ENCODE results near the gene MTERF2. TPM values are rescaled to one million over a fixed set of nuclear protein-coding genes. Genes with fewer than 3 reads are reported as not detected.

The MTERF2 gene
- total RNA-seq, 4 donors from 2014 or later = 22.9 to 37.0 (median 31.3) TPM

DNA sequence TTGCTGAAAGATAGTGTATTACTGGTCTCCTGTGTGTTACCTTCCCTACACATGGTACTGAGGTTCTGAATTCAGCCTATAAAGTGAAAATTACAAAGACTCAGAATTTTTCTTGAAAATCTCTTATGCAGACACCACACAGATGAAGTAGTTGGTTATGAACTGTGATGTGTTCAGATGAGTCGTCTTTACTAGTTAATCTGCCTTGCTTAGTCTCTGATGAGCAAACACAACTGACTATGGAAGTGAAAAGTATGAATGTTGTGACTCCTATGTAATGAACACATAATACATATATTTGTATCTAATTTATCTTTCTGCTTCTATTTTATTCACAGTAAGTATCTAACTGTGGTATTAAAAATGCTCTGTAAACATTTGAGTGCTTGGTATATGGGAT lies 4.7 kb downstream of the MTERF2 start:
- DNase-seq = no peak
- no peaks in the 10 kb centered on the region for H3K27me3 ChIP-seq
- WGBS, 2 donors = 88 to 94% methylated on average over 1 of the region's 1 CpG
- H3K4me1 ChIP-seq = peaks cover 34 to 43% of the 10 kb centered on the region in 2 donors
- intact Hi-C loops (cut with DNase I) = no loop called here
- H3K4me3 ChIP-seq (replicated peaks in 1 of 3) = no peak overlapping the region
- no peaks in the 10 kb centered on the region for H3K36me3 ChIP-seq
- no peak overlapping the region for H3K27ac ChIP-seq
- TF ChIP-seq, protein P1, sequence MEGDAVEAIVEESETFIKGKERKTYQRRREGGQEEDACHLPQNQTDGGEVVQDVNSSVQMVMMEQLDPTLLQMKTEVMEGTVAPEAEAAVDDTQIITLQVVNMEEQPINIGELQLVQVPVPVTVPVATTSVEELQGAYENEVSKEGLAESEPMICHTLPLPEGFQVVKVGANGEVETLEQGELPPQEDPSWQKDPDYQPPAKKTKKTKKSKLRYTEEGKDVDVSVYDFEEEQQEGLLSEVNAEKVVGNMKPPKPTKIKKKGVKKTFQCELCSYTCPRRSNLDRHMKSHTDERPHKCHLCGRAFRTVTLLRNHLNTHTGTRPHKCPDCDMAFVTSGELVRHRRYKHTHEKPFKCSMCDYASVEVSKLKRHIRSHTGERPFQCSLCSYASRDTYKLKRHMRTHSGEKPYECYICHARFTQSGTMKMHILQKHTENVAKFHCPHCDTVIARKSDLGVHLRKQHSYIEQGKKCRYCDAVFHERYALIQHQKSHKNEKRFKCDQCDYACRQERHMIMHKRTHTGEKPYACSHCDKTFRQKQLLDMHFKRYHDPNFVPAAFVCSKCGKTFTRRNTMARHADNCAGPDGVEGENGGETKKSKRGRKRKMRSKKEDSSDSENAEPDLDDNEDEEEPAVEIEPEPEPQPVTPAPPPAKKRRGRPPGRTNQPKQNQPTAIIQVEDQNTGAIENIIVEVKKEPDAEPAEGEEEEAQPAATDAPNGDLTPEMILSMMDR (IDR thresholded peaks at IDR 0.05) = no peak
- TF ChIP-seq POLR2A (IDR thresholded peaks at IDR 0.05) = no peak
- H3K9me3 ChIP-seq = no peaks in the 10 kb centered on the region

GRCh38 chr12:106981788-106982187 lies 5.2 kb downstream of the MTERF2 start:
- 80 to 90% methylated on average over 3 of the region's 3 CpGs for WGBS, 2 donors
- Histone ChIP-seq H3K4me1 (peaks cover 37 to 46% of the 10 kb centered on the region in 2 donors), H3K36me3 (no peaks in the 10 kb centered on the region), H3K27ac (no peak overlapping the region), H3K4me3 (replicated peaks in 1 of 3) (no peak overlapping the region), H3K27me3 (no peaks in the 10 kb centered on the region), H3K9me3 (no peaks in the 10 kb centered on the region)
- TF ChIP-seq POLR2A (IDR thresholded peaks at IDR 0.05) = no peak
- TF ChIP-seq, protein P1 (IDR thresholded peaks at IDR 0.05) = no peak
- intact Hi-C loops (cut with DNase I) = no loop called here
- no peak for DNase-seq

GRCh38 chr12:106980944-106981343 lies 6.0 kb downstream of the MTERF2 start:
- no peaks in the 10 kb centered on the region for H3K9me3 ChIP-seq
- TF ChIP-seq POLR2A (IDR thresholded peaks at IDR 0.05) = no peak
- TF ChIP-seq, protein P1 (IDR thresholded peaks at IDR 0.05) = no peak
- intact Hi-C loops (cut with DNase I) = no loop called here
- 72 to 75% methylated on average over 7 of the region's 7 CpGs for WGBS, 2 donors
- H3K4me3 ChIP-seq (replicated peaks in 1 of 3) = no peak overlapping the region
- H3K36me3 ChIP-seq = no peaks in the 10 kb centered on the region
- DNase-seq = peak; percentile 32 to 38
- no peaks in the 10 kb centered on the region for H3K27me3 ChIP-seq
- peak overlapping the region in 1 of 3 donors; percentile 32 for H3K27ac ChIP-seq
- H3K4me1 ChIP-seq = peaks cover 41 to 52% of the 10 kb centered on the region in 2 donors

GRCh38 chr12:106978035-106978800 lies 8.7 kb downstream of the MTERF2 start:
- peak; percentile 79 to 80 for DNase-seq
- no peaks in the 10 kb centered on the region for H3K9me3 ChIP-seq
- H3K27ac ChIP-seq = peak overlapping the region; percentile 1 to 36 (median 31)
- TF ChIP-seq, protein P1 (IDR thresholded peaks at IDR 0.05) = no peak
- TF ChIP-seq POLR2A (IDR thresholded peaks at IDR 0.05) = no peak
- H3K4me3 ChIP-seq (replicated peaks in 1 of 3) = no peak overlapping the region
- 33 to 36% methylated on average over 9 of the region's 9 CpGs for WGBS, 2 donors
- H3K4me1 ChIP-seq = peaks cover 58 to 60% of the 10 kb centered on the region in 2 donors
- H3K36me3 ChIP-seq = no peaks in the 10 kb centered on the region
- intact Hi-C loops (cut with DNase I) = no loop called here
- H3K27me3 ChIP-seq = no peaks in the 10 kb centered on the region

GRCh38 chr12:106976668-106977067 lies 10.3 kb downstream of the MTERF2 start:
- intact Hi-C loops (cut with DNase I) = no loop called here
- Histone ChIP-seq H3K9me3 (no peaks in the 10 kb centered on the region), H3K36me3 (peaks cover 0 to 2% of the 10 kb centered on the region in 2 donors), H3K27me3 (no peaks in the 10 kb centered on the region), H3K4me3 (replicated peaks in 1 of 3) (no peak overlapping the region), H3K27ac (peak overlapping the region in 1 of 3 donors; percentile 26), H3K4me1 (peaks cover 61 to 63% of the 10 kb centered on the region in 2 donors)
- WGBS, 2 donors = 45 to 64% methylated on average over 1 of the region's 1 CpG
- DNase-seq = peak in 1 of 2 donors; percentile 38
- TF ChIP-seq, protein P1 (IDR thresholded peaks at IDR 0.05) = no peak
- TF ChIP-seq POLR2A (IDR thresholded peaks at IDR 0.05) = no peak

Measured in thyroid gland (tissue), 4 donors.